K562 (cell line): ENCODE results near the gene SHISA7. TPM values are rescaled to one million over a fixed set of nuclear protein-coding genes. Genes with fewer than 3 reads are reported as not detected.
A peak's percentile ranks its signal among the peaks of the same experiment; 100 is the strongest.

Source experiments
- CBFA2T2 ChIP-seq: fragments of 450-650 bp; conservative IDR thresholded peaks from 2 replicates; pipeline ENCODE4 v1.6.1; 2017; ENCODE audit warnings: mild to moderate bottlenecking
- CBX3 ChIP-seq, 2 experiments: IDR thresholded peaks; 1 replicate in 1 of 2; 2 replicates in 1 of 2; pipeline ENCODE4 v1.6.1; 2012; ENCODE audit warnings: inconsistent platforms in 2 of 2, low read length in 2 of 2, borderline replicate concordance in 1 of 2, control low read depth in 1 of 2
- CCNT2 ChIP-seq: IDR thresholded peaks from 2 replicates; pipeline ENCODE4 v1.6.1; 2011; ENCODE audit warnings: borderline replicate concordance, low read depth, mild to moderate bottlenecking, moderate library complexity, mixed read lengths, low read length; ENCODE audit not compliant: insufficient read length; ENCODE audit errors: extremely low read depth
- DIDO1 ChIP-seq: fragments of 450-650 bp; IDR thresholded peaks from 2 replicates; pipeline ENCODE4 v1.6.1; 2016; ENCODE audit warnings: low read depth, missing biosample characterization, missing genetic modification characterization
- ELF2 ChIP-seq: fragments of 250-450 bp; sonication (Bioruptor Pico); IDR thresholded peaks from 2 replicates; pipeline ENCODE4 v1.5.0; 2021; ENCODE audit warnings: mild to moderate bottlenecking
- EP400 ChIP-seq: fragments of 450-650 bp; IDR thresholded peaks from 2 replicates; pipeline ENCODE4 v1.6.1; 2017; ENCODE audit warnings: antibody characterized with exemption, mild to moderate bottlenecking, moderate library complexity
- ESRRA ChIP-seq: fragments of 450-650 bp; IDR thresholded peaks from 2 replicates; pipeline ENCODE4 v1.6.1; 2014; ENCODE audit warnings: low read depth, mild to moderate bottlenecking, moderate library complexity, borderline replicate concordance
- NCOA1 ChIP-seq: fragments of 450-650 bp; IDR thresholded peaks from 2 replicates; pipeline ENCODE4 v1.6.1; 2016; ENCODE audit warnings: low read depth
- NFIC ChIP-seq: fragments of 450-650 bp; IDR thresholded peaks from 2 replicates; pipeline ENCODE4 v1.6.1; 2017; ENCODE audit warnings: mild to moderate bottlenecking, inconsistent platforms
- RBM25 ChIP-seq: fragments of 200-400 bp; formaldehyde crosslinking; IDR thresholded peaks from 2 replicates; pipeline ENCODE4 v1.6.1; 2018; ENCODE audit warnings: low read length, low read depth, moderate library complexity; ENCODE audit not compliant: severe bottlenecking
- SMAD2 ChIP-seq: fragments of 150-350 bp; IDR thresholded peaks from 2 replicates; pipeline ENCODE4 v1.6.1; 2014; ENCODE audit warnings: low read depth, mild to moderate bottlenecking, low read length
- SNIP1 ChIP-seq: fragments of 450-650 bp; IDR thresholded peaks from 2 replicates; pipeline ENCODE4 v1.7.1; 2017; ENCODE audit warnings: low read depth, mild to moderate bottlenecking
- ZBTB7A ChIP-seq: IDR thresholded peaks from 2 replicates; pipeline ENCODE4 v1.6.1; 2011; ENCODE audit warnings: low read depth, mild to moderate bottlenecking, low read length, moderate library complexity, borderline replicate concordance; ENCODE audit not compliant: control insufficient read depth
- polyA plus RNA-seq, 8 experiments: library from polyadenylated mRNA; depleted of rRNA in 4 of 8; stranded (reverse) in 5 of 8; unstranded in 3 of 8; fragments of >200 nt; fragmentation: Nextera tagmentation in 2 of 8; fragmentation: Illumina TruSeq in 1 of 8; extraction: Ambion mirVana in 2 of 8; extraction: Trizol in 1 of 8; gene quantifications; 2 replicates each; pipeline versions ENCODE4 v1.2.1 to v1.2.3, GENCODE V29; 2011 to 2014; ENCODE audit warnings: inconsistent platforms in 1 of 8, missing spikeins in 1 of 8
- total RNA-seq, 7 experiments: library from RNA; depleted of rRNA in 6 of 7; stranded (reverse); fragments of >200 nt in 6 of 7; fragmentation: Illumina TruSeq in 2 of 7; extraction: Trizol in 2 of 7; gene quantifications; 2 replicates each; pipeline versions ENCODE4 v1.2.1 to v1.2.3, GENCODE V29; 2011 to 2021; ENCODE audit warnings: low replicate concordance in 1 of 7
- TF ChIP-seq, protein P1 (sequence below), 2 experiments: fragments of 450-650 bp; IDR thresholded peaks; 2 replicates each; pipeline ENCODE4 v1.6.1; 2018; ENCODE audit warnings: mild to moderate bottlenecking in 2 of 2, low read depth in 1 of 2; ENCODE audit not compliant: partially characterized antibody in 2 of 2
- TF ChIP-seq, protein P2 (sequence below): conservative IDR thresholded peaks from 2 replicates; pipeline ENCODE4 v1.6.1; 2011; ENCODE audit warnings: low read depth, mild to moderate bottlenecking, low read length; ENCODE audit not compliant: control insufficient read depth
- TF ChIP-seq, protein P3 (sequence below): fragments of 250-450 bp; sonication (Bioruptor Pico); IDR thresholded peaks from 2 replicates; pipeline ENCODE4 v1.4.0; 2020
- TF ChIP-seq, protein P4 (sequence below): fragments of 250-450 bp; sonication (Bioruptor Pico); IDR thresholded peaks from 2 replicates; pipeline ENCODE4 v1.8.0; 2021; ENCODE audit warnings: borderline replicate concordance, mild to moderate bottlenecking, moderate library complexity; ENCODE audit not compliant: poor library complexity, severe bottlenecking
- TF ChIP-seq, protein P5 (sequence below): sonication (generic); formaldehyde crosslinking; IDR thresholded peaks from 2 replicates; pipeline ENCODE4 v1.8.1; 2023; ENCODE audit warnings: mild to moderate bottlenecking, missing genetic modification reagents

SHISA7 gene
- total and polyA plus RNA-seq, 9 of the 15 experiments (the other 6 are each of a cell fraction or from before 2014, with no cell fraction given): 0.01 to 0.40 (median 0.07) TPM

DNA sequence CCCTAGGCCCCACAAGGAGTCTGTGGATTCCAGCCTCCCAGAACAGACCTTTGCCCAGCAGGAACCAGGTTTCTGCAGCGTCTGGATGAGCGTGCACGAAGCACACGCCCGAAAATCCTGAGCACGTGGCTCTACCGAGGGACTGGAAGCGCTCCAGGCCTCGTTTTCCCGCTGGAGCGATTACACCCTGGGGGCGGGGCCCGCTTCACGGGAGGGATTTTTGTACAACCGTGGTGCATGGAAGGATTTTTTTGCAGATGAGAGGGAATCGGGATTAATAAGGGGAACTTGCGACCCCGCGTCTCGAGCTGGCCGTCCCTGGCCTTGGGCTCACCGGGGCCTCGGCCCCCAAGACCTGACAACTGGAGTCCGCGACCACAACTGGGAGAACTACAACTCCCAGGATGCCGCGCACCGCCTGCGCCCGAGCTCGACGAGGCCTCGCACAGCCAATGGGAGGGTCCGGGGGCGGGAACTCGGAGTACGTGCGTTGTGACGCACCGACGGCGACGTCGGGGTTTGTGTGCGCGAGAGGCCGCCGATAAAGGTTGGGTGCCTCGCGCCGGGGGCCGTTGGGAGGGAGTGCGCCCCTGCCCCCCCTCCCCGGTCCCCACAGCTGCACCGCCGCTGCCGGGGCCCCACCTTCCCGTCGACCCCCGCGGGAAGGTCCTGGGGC, 33.1 kb upstream of the SHISA7 start, which contains the start of gene ZNF628 (continued):
- TF ChIP-seq, protein P1, sequence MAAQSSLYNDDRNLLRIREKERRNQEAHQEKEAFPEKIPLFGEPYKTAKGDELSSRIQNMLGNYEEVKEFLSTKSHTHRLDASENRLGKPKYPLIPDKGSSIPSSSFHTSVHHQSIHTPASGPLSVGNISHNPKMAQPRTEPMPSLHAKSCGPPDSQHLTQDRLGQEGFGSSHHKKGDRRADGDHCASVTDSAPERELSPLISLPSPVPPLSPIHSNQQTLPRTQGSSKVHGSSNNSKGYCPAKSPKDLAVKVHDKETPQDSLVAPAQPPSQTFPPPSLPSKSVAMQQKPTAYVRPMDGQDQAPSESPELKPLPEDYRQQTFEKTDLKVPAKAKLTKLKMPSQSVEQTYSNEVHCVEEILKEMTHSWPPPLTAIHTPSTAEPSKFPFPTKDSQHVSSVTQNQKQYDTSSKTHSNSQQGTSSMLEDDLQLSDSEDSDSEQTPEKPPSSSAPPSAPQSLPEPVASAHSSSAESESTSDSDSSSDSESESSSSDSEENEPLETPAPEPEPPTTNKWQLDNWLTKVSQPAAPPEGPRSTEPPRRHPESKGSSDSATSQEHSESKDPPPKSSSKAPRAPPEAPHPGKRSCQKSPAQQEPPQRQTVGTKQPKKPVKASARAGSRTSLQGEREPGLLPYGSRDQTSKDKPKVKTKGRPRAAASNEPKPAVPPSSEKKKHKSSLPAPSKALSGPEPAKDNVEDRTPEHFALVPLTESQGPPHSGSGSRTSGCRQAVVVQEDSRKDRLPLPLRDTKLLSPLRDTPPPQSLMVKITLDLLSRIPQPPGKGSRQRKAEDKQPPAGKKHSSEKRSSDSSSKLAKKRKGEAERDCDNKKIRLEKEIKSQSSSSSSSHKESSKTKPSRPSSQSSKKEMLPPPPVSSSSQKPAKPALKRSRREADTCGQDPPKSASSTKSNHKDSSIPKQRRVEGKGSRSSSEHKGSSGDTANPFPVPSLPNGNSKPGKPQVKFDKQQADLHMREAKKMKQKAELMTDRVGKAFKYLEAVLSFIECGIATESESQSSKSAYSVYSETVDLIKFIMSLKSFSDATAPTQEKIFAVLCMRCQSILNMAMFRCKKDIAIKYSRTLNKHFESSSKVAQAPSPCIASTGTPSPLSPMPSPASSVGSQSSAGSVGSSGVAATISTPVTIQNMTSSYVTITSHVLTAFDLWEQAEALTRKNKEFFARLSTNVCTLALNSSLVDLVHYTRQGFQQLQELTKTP (IDR thresholded peaks at IDR 0.05; ENCODE audit: low read depth in 1 of 2, partially characterized antibody in 2 of 2): peak; percentile 62 to 85
- no peak for TF ChIP-seq SNIP1
- TF ChIP-seq ELF2 (CRISPR knock-in tag): peak; percentile 25; the same call in 1 of the 2 replicates
- TF ChIP-seq ZBTB7A: 0 out of 2 replicates have a peak, but pooled peaks have one; percentile 26
- TF ChIP-seq CBX3 (IDR thresholded peaks at IDR 0.05; ENCODE audit: borderline replicate concordance in 1 of 2, low read length in 2 of 2): peak in 1 of 2 experiments; percentile 82; a peak in 2 of 3 replicates
- TF ChIP-seq NCOA1: peak; percentile 58
- TF ChIP-seq, protein P2, sequence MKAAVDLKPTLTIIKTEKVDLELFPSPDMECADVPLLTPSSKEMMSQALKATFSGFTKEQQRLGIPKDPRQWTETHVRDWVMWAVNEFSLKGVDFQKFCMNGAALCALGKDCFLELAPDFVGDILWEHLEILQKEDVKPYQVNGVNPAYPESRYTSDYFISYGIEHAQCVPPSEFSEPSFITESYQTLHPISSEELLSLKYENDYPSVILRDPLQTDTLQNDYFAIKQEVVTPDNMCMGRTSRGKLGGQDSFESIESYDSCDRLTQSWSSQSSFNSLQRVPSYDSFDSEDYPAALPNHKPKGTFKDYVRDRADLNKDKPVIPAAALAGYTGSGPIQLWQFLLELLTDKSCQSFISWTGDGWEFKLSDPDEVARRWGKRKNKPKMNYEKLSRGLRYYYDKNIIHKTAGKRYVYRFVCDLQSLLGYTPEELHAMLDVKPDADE: peak; percentile 94
- no peak for TF ChIP-seq SMAD2
- TF ChIP-seq CBFA2T2: no peak
- TF ChIP-seq, protein P3, sequence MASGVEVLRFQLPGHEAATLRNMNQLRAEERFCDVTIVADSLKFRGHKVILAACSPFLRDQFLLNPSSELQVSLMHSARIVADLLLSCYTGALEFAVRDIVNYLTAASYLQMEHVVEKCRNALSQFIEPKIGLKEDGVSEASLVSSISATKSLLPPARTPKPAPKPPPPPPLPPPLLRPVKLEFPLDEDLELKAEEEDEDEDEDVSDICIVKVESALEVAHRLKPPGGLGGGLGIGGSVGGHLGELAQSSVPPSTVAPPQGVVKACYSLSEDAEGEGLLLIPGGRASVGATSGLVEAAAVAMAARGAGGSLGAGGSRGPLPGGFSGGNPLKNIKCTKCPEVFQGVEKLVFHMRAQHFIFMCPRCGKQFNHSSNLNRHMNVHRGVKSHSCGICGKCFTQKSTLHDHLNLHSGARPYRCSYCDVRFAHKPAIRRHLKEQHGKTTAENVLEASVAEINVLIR: peak; percentile 98
- TF ChIP-seq, protein P4, sequence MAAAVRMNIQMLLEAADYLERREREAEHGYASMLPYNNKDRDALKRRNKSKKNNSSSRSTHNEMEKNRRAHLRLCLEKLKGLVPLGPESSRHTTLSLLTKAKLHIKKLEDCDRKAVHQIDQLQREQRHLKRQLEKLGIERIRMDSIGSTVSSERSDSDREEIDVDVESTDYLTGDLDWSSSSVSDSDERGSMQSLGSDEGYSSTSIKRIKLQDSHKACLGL (CRISPR knock-in tag): peak; percentile 79
- TF ChIP-seq EP400: peak; percentile 97
- peak; percentile 46 for TF ChIP-seq CCNT2
- peak; percentile 21; the same call in 1 of the 2 replicates for TF ChIP-seq DIDO1 (tag)
- peak; percentile 92 for TF ChIP-seq RBM25
- TF ChIP-seq NFIC: peak; percentile 83
- peak; percentile 49; the same call in 1 of the 2 replicates for TF ChIP-seq ESRRA
- TF ChIP-seq, protein P5, sequence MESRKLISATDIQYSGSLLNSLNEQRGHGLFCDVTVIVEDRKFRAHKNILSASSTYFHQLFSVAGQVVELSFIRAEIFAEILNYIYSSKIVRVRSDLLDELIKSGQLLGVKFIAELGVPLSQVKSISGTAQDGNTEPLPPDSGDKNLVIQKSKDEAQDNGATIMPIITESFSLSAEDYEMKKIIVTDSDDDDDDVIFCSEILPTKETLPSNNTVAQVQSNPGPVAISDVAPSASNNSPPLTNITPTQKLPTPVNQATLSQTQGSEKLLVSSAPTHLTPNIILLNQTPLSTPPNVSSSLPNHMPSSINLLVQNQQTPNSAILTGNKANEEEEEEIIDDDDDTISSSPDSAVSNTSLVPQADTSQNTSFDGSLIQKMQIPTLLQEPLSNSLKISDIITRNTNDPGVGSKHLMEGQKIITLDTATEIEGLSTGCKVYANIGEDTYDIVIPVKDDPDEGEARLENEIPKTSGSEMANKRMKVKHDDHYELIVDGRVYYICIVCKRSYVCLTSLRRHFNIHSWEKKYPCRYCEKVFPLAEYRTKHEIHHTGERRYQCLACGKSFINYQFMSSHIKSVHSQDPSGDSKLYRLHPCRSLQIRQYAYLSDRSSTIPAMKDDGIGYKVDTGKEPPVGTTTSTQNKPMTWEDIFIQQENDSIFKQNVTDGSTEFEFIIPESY (CRISPR knock-in tag): peak; percentile 61; the same call in 1 of the 2 replicates
